ENCODE measurements around the gene C5orf15. TPM values are rescaled to one million over a fixed set of nuclear protein-coding genes. Genes with fewer than 3 reads are reported as not detected.
"Not testable (repeated sequence)": the region's sequence is repeated elsewhere in the genome, so short reads cannot be mapped to it uniquely, and the experiment has no call there.

C5orf15 gene
- total RNA-seq, 1 donor from 2014 or later: 27.6 TPM

DNA sequence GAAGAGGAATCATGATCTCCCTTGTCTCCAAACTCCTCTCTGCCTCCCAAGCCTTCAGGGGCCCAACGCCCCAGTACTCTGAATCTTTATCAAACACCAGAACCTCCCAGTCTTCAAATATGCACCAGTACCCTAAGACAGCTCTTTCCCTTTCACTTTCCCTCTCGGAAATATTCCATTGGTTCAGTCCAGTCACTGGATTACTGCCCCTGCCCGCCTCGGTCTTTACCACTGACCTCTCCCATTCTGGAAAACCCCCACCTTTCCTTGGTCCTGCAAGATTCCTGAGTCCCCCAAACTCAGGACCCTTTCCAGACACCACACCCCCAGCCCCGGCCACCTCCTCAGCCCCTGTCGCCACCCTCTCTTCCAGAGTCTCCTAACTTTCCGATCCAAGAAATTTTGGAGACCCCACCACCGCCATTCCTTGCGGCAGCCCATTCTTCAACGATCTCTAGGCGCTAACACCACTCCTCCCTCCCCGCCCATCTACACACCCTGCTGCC lies 674 bp downstream of the C5orf15 start:
- intact Hi-C loops (cut with DNase I): no loop called here
- DNase-seq (ENCODE audit: low spot score): no peak

DNA sequence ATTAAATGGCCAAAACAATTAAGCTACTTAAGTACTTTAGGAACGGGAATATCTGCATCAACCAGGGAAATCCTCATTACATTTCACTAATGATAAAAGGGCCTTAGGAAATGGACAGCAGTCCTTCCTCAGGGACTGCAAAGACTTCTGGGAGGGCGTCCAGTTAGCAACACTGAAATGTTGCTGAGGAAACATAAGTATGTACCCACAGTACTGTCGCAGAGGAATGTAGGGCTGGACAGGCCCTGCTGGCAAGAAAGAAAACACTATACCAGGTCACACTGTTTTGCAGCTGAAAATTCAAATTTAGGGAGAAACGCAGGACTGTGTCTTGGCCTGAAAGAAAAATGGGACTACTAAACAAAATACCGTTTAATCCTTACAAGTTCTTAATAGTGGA lies 1.3 kb downstream of the C5orf15 start:
- DNase-seq (ENCODE audit: low spot score): no peak
- intact Hi-C loops (cut with DNase I): no loop called here
- ATAC-seq: no peak

More for the DNA sequence above, 674 bp downstream of the C5orf15 start:
- ATAC-seq: peak; percentile 39

DNA sequence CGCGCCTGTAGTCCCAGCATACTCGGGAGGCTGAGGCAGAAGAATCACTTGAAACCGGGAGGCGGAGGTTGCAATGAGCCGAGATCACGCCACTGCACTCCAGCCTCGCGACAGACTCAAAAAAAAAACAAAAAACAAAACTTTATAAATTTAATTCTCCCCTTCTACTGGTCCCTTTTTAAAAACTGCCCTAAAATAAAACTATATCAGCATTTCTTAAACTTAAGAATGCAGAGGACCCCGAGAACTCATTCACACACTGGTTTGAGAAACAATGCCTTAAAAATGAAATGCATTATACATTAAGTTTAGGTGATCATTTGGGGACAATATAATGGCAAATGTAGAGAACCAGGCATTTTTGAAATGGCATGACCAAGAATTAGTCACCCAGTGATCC lies 2.3 kb downstream of the C5orf15 start:
- intact Hi-C loops (cut with DNase I): no loop called here
- no peak for DNase-seq (ENCODE audit: low spot score)
- no peak for ATAC-seq

DNA sequence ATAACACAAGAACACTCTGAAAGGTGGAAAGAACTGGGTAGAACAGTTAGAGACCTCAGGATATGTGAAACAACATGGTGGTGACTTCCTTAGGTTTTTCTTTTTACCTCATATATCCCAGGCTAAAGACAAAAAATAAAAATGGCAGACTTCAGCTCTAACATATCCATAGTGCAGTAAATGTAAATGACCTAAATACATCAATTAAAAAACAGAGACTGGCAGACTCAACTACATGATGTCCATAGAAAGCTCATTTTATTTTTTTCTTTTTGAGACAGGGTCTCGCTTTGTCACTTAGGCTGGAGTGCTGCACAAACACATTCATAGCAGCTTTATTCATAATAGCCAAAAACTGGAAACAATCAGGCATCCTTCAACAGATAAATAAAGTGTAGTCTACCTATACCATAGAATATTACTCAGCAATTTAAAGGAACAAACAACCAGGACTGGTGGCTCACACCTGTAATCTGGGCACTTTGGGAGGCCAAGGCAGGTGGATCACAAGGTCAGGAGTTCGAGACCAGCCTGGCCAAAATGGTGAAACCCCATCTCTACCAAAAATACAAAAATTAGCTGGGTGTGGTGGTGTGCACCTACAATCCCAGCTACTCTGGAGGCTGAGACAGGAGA lies 4.8 kb downstream of the C5orf15 start:
- no peak for DNase-seq (ENCODE audit: low spot score)
- intact Hi-C loops (cut with DNase I): no loop called here
- ATAC-seq: no peak

DNA sequence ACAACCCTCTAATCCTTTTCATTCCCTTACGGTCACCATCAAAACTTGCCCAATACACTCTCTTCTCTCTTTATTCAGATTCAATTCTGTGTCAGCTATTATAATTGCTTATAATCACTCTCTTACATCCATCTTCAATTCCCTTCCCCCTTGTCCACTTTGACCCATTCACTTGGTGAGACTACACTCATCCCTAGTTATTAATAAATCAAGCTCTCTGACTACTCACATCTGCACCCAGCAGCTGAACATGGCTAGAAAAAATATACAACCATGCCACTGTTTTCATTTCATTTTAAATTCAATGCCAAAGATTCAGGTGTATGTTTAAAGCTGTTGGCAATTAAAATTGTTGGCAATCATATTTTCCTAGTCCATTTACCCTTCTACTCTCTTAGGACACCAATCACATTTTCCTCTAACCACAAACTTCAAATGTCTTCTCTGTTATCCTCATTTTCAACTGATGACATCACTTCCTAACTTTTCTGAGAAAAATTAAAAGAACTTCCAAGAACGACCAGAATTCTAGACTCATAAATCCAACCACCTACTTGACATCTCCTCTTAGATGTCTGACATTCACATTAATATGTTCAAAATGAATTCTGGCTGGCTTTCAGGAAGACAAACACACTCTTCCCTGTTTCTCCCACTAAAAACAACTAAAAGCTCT lies 5.5 kb downstream of the C5orf15 start:
- intact Hi-C loops (cut with DNase I): no loop called here
- peak; percentile 31 for ATAC-seq

DNA sequence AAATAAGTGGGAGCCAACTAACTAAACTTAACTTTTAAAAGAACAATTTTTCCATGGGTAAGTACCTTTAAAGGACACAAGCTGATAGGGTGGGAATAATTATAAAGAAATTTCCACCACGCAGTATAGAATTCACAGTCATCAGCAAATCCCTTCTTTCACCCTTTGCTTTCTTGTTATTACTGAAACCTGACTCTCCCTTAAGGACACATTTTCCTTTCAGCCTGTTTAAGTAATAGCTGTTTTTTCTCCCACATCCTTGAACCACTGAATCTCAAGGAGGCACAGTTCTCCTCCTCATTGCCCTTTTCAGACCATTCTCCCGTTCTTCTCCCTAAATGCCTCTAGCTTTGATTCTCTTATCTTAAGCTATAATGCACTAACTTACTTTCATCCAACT lies 6.3 kb downstream of the C5orf15 start:
- DNase-seq (ENCODE audit: low spot score) (no peak), ATAC-seq (peak; percentile 17)
- intact Hi-C loops (cut with DNase I): no loop called here

More for the DNA sequence above, 5.5 kb downstream of the C5orf15 start:
- no peak for DNase-seq (ENCODE audit: low spot score)

DNA sequence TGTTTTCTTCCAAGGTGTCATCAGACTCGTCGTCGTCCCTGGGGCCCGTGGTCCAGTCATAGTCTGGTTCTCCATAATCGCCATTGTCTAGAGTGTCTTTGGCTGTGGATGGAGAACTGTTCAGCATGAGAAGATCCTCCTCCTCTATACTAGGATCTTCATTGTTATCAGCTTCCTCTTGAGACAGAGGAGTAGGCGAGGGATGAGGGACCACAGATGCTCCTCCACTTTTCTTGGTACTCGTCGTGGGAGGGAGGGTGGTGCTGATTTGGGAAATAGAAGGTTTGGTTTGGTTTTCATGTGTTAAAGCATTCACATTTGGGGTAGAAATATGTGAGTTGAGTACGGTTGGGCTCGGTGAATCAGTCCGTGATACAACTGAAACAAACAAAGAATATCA lies 8.8 kb downstream of the C5orf15 start:
- ATAC-seq: no peak
- intact Hi-C loops (cut with DNase I): no loop called here
- DNase-seq (ENCODE audit: low spot score): no peak

DNA sequence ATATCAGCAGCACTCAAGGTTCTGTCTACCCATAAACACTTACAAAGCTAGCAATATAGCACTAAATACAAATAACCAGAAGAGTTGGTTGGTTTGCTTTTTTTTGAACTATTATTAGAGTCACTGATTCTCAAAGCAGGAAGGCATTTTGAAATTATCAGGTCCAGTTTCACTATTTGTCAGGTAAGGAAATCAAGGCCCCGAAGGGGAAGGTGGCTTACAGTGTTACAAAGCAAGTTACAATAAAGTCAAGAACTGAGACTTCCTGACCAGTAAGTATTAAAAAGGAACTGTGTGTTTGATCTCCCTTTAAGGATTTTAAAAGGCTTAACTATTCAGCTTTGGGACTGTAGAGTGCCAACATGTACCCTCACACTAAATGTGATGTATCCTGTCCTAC lies 10.8 kb downstream of the C5orf15 start:
- intact Hi-C loops (cut with DNase I): no loop called here
- ATAC-seq: no peak
- no peak for DNase-seq (ENCODE audit: low spot score)

DNA sequence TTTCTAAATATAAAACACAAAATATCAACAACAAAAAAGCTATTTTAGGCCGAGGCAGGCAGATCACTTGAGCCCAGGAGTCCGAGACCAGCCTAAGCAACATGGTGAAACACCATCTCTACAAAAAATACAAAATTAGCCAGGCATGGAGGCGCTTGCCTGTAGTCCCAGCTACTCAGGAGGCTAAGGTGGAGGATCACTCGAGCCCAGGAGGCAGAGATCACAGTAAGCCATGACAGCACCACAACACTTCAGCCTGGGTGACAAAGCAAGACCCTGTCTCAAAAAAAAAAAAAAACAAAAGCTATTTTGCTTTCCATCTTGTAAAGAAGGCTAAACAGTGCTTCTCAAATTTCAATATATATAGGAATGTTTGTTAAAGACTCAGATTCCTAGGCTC lies 11.3 kb downstream of the C5orf15 start:
- DNase-seq (ENCODE audit: low spot score) (no peak), ATAC-seq (no peak)
- intact Hi-C loops (cut with DNase I): no loop called here

DNA sequence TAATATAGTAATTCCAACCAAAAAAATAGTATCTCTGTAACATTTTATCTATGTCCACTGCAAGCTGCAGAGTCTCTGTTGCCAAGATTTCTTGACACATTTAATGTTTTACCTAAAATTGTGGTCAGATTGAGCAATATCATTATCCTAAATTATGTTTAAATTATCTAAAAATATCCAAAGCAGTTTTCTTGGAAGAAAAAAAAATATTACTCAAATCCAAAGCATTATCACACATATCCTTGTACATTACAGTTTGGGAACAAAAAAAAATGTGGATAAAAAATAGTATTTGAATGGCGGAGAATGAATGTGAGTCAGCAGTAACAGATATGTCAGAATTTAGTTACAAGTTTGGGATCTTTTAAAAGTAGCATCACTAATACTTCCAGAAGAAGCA lies 12.2 kb downstream of the C5orf15 start:
- DNase-seq (ENCODE audit: low spot score); intact Hi-C loops (cut with DNase I); ATAC-seq: not testable (repeated sequence)

DNA sequence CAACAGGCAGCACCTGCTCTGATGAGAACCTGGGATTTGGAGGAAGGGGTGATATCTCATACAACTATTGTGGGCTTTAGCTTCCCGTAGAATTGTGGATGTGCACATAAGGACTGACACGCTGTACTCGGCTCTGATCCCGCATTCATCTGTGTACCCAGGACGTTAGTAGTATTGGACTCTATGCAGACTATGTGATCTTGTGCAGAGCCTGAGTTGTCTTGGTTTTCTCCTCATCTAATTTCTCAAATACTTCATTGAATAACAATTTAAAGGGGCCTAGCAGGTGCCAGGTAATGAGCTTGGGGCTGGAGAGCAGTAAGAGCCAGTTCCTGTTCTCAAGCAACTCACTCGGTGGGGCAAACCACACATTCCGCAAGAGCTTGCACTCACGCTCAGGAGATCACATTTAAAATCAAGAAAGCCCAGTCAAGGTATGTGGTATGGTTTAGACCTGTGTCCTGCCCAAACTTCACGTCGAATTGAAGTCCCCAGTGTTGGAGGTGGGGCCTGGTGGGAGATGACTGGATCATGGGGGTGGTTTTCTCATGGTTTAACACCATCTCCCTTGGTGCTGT lies 14.8 kb downstream of the C5orf15 start:
- DNase-seq (ENCODE audit: low spot score): no peak
- ATAC-seq: peak; percentile 52
- intact Hi-C loops (cut with DNase I): no loop called here

DNA sequence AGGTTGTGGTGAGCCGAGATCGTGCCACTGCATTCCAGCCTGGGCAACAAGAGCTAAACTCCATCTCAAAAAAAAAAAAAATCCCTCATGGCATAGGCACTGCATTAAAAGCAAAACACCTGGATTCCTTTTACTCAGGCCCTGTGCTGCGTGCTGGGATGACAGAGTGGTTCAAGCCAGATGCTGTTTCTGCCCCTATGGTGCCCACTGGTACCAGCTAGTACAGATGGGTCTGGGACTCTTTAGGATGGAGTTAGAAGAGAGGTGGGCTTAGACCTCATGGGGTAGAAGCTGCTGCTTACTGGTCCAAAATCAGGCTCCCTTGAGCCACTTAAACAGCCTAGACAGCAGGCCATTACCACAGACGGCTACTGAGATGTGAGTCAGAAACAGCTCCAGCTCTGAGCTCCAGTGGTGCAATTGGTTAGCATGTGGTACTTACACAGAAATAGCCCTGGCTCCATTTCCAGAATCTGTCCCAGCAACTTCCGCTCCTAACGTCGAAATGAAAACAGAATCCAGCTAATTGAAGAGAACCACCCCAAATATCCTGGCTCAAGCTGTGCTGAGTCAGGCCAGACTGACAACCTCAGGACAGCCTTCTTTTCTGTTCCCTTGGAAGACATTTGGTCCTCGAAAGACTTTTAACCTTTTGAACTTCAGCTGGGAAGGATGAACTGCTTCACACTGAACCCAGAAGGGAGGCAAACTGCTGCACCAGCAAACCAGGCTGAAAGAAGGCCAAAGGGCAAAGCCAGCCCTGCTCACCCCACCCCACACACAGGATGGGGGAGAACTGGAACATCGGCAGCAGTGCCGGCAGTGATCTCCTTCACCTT lies 15.5 kb downstream of the C5orf15 start:
- ATAC-seq: peak; percentile 96
- DNase-seq (ENCODE audit: low spot score): peak; percentile 67
- intact Hi-C loops (cut with DNase I): no loop called here

DNA sequence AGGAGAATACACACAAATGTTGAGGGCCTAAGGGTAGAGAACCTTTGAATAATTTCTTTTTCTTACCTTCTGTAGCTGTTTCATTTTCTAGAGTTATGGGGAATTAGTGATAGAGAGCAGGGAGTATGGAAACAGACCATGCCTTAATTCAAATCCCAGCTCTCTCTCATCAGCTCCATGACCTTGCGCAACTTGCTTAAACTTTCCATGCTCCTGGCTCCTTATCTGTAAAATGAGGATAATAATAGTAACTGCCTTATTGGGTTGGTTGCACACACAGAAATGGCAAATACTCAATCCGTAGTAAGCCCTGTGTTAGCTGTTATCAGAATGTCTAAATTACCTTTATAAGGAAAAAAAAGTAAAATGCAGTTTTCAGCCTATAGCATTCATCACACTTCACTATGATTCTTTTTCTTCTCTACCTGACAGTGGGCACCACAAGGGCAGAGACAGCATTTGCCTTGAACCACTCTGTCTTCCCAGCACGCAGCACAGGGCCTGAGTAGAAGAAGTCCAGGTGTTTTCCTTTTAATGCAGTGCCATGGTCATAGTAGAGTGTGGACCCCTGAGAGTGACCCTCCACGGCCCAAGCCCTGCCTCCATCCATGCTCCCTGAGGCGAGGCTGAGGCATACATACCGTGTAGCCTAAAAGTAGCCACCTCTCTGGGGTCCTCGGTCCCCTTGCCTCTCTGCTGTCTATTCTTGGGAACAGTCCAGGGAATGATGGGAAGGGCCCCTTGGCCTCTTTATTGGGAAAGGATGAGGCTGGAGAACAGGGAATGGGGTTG lies 17.4 kb downstream of the C5orf15 start:
- DNase-seq (ENCODE audit: low spot score) (peak; percentile 32), ATAC-seq (no peak)
- intact Hi-C loops (cut with DNase I): no loop called here

DNA sequence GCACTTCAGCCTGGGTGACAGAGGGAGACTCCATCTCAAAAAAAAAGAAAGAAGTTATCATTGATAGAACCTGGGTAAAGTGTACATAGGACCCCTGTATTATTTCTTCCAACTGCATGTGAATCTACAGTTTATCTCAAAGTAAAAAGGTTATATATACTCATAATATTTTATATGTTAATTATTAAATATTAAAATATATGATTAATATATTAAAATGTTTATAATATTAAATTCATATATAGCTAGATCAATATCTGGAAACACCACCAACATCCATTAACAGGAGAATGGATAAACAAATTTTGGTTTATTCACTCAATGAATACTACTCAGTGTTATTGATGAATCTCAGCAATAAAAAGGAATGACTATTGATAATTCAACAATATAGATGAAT lies 19.7 kb downstream of the C5orf15 start:
- DNase-seq (ENCODE audit: low spot score): no peak
- intact Hi-C loops (cut with DNase I): no loop called here
- no peak for ATAC-seq

DNA sequence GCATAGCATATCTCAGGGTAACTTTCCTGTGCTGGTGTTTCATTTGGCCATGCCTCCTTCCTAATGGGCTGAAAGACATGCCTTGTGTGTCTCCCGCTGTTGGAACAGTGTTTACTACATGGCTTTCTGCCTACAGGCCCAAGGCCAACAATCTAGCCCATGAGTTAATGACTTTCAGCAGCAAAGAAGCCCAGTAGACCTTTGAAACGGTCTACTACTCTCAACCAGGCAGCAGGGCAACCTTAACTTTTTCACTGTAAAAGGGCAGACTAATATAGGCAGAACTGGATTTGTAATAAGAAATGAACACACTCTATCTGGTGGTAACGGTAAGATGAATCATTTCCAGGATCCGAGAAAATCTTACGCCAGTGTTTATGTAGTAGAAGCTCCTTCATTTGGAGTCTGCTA lies 21.0 kb downstream of the C5orf15 start:
- intact Hi-C loops (cut with DNase I): no loop called here
- peak; percentile 64 for DNase-seq (ENCODE audit: low spot score)
- ATAC-seq: peak; percentile 79

DNA sequence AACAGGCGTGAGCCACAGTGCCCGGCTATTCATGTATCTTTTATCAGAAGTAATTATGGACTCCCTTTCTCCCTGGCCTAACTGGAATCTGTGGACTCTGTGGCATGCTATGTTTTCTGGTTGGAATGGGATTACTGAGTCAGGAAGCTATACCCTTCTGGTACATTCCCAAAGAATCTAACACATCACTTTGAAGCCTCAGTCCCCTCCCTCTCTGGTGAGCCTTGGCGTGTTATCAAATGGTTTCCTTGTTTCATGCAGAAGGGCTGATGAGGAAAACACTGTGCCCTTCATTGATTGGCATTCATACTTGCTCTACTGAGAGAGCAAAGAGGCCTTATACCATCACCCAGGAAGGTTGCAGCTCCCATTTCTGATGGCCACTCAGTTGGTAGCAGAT lies 22.9 kb downstream of the C5orf15 start:
- ATAC-seq (no peak), DNase-seq (ENCODE audit: low spot score) (peak; percentile 26)
- intact Hi-C loops (cut with DNase I): no loop called here

DNA sequence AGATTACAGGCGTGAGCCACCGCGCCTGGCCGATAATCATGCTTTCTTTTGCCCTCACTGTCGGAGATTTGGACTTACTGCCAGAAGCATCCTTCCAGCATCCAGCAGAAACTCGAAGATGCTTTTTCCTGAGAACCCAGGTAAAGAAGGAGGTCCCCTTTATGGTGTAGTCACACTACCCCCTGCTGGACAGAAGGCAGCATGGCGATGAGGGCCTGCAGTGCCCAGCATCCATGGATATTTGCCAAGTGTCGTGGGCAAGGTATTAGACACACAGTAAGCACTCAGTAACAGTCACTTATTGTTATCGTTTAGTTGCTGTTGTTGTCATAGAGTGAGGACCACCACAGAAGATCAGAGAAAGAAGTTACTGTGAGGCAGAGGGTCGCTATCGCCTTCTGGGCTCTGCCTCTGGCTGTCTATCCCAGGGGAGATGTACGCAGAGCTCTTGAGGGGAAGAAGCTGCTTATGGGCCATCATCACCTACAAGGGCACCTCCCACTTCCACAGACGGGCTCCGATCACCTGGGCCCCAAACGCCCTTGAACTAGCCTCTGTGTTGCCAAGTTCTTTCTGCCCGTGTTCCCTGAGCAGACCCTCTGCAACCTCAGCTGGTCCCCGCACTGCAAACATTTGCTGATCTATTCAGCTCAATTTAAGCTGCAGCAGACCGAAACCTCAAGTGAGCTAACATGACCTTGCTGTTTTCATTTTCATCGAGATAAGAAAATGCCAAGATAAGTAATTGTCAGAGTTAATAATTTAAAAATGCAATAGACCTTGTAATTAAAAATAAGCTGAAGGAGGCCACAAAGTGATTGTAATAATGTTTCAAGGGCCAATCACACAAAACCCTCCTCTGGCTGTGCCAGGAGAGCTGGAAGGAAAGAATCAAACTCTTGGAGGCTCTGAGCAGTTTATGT lies 23.9 kb downstream of the C5orf15 start:
- no peak for ATAC-seq
- peak; percentile 59 for DNase-seq (ENCODE audit: low spot score)
- intact Hi-C loops (cut with DNase I): no loop called here

DNA sequence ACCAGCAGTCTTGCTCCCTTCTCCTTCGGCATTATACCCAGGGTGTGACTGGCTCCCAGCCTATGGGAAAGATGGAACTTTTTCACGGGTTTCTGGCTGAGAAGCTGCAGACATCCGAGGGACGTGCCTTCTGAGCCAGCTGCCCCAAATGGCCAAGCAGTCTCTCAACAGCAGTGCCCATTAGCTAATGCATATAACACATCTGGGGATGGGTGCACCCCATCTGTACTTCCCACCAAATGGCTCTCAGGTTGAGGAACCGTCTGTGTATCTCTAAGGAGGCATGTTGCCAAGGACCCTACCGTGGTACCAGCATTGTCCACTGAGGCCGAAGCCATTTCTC lies 25.0 kb downstream of the C5orf15 start:
- intact Hi-C loops (cut with DNase I): no loop called here

More for the DNA sequence above, 25.0 kb downstream of the C5orf15 start:
- peak; percentile 49 for DNase-seq (ENCODE audit: low spot score)
- ATAC-seq: no peak
